ENCODE results near the gene HDAC4.

DNA sequence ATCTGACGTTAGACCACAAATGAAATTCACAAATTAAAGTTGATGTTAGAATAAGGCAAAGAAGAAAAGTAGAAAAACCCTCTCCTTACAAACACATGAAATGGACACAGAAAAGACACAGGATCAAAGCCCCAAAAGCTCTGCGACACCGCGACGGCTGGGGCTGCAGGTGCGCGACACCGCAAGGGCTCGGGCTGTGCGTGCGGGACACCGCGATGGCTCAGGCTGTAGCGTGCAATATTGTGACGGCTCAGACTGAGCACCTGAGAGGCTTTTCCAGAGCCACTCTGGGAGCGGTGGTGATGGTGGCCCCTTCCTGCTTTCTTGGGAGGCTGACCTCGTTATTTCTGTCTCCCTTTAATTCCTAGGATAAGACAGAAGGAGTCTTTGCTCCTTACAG is 296.0 kb downstream of the HDAC4 start:
- TF ChIP-seq, protein P1, sequence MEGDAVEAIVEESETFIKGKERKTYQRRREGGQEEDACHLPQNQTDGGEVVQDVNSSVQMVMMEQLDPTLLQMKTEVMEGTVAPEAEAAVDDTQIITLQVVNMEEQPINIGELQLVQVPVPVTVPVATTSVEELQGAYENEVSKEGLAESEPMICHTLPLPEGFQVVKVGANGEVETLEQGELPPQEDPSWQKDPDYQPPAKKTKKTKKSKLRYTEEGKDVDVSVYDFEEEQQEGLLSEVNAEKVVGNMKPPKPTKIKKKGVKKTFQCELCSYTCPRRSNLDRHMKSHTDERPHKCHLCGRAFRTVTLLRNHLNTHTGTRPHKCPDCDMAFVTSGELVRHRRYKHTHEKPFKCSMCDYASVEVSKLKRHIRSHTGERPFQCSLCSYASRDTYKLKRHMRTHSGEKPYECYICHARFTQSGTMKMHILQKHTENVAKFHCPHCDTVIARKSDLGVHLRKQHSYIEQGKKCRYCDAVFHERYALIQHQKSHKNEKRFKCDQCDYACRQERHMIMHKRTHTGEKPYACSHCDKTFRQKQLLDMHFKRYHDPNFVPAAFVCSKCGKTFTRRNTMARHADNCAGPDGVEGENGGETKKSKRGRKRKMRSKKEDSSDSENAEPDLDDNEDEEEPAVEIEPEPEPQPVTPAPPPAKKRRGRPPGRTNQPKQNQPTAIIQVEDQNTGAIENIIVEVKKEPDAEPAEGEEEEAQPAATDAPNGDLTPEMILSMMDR (IDR thresholded peaks at IDR 0.05): no peak
- no peak for TF ChIP-seq POLR2A (IDR thresholded peaks at IDR 0.05)

Measured in testis (tissue), 2 donors.